GM12872 (cell line): Measurements from ENCODE around the gene GLT1D1.

Source experiments
- CTCF ChIP-seq: IDR thresholded peaks from 3 replicates; pipeline ENCODE4 v1.5.1; 2011; ENCODE audit warnings: low read depth, mild to moderate bottlenecking, low read length, moderate library complexity; ENCODE audit not compliant: insufficient read depth

Gene GLT1D1

DNA sequence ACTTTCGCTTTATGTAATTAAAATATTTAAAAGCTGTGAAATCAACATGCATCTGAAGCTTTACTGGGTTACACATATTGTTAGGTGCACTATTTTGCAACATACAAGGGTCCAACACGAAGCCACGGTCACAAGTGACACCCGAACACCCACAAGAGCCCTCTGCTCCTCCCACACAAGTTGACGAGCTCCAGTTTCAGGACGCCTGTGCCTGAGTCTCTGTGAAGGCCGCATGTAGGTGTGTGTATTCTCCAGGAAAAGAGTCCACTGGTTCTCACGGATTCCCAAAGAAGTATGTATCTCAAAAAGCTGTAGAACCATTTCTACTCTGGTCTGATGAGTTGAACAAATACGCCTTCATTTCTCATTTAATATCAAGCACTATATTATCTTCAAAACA is 41.5 kb upstream of the GLT1D1 start:
- no peak for TF ChIP-seq CTCF

- TF ChIP-seq CTCF = no peak
Measured at GRCh38 chr12:128813392-128813791, 39.9 kb upstream of the GLT1D1 start.

DNA sequence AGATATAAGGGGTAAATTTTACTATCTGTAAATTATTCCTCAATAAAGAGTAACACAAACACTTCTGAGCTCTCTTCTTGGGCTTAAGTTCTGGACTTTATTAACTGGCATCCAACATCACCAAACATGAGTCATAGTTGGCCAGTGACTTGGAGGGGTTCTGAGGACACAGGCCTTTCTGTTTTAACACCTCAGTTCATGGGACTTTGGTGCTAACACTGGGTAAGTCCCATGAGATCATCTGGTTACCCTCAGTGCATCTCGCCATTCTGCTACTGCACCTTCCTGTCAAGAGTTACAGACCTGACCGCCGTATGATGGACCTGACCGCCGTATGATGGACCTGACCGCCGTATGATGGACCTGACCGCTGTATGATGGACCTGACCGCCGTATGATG is 39.4 kb upstream of the GLT1D1 start:
- no peak for TF ChIP-seq CTCF

- TF ChIP-seq CTCF = no peak
Measured at GRCh38 chr12:128814411-128815261, 38.6 kb upstream of the GLT1D1 start.

GRCh38 chr12:128815779-128816642 is 37.3 kb upstream of the GLT1D1 start:
- TF ChIP-seq CTCF = no peak

GRCh38 chr12:128816643-128816920 is 36.7 kb upstream of the GLT1D1 start:
- TF ChIP-seq CTCF = no peak

DNA sequence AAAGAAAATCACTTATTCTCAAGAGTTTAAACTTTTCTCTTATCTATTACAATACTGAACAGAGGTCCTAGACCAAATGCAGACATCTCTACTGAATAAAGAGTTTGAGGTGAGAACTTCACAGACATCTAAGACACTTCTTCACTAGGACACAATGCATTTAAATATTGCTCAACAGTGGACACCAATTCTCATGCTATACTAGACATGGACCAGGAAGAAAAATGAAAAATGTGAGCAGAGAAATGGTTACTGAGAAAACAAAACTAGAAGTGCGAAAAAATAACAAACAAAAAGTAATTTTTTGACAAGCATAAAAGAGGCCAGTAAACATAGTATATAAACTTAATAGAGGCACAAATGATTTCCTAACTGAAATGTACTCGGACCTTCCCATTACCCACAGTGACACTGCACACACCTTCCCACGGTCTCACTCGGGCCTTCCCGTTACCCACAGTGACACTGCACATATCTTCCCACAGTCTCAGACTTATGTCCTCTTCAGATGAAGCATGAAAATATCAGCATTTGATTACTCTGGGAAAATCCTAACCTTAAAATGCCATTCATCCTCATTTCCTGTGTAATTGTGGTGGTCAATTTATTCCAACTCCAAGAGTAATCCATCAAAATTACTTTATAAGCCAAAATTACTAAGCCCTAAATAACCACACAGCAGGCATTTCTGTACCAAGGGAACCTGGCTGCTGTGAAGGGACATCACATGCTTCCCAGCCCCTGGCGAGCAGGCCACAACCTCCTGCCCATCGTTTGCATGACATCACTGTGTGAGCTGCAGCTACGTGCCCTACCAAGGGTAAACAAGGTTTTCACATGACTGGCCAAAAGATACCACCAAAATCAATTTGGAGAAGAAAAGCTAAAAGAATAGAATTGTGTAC is 35.9 kb upstream of the GLT1D1 start:
- TF ChIP-seq CTCF = no peak
